Spleen (tissue), 7 donors: Measurements from ENCODE around the gene BBX.

Source experiments
- CTCF ChIP-seq, 11 experiments: fragments of 200-600 bp in 7 of 11; fragments of 450-650 bp in 4 of 11; sonication (generic) in 4 of 11; IDR thresholded peaks in 8 of 11; conservative IDR thresholded peaks in 3 of 11; 1 replicate in 7 of 11; 2 replicates in 4 of 11; pipeline versions ENCODE4 v1.4.0 to v1.8.0; 2016 to 2021; ENCODE audit warnings: antibody characterized with exemption in 11 of 11, inconsistent platforms in 4 of 11, mild to moderate bottlenecking in 1 of 11
- POLR2AphosphoS5 ChIP-seq, 3 donors: sonication (generic); formaldehyde crosslinking; IDR thresholded peaks; one replicate each; pipeline ENCODE4 v1.5.1; 2017; ENCODE audit warnings: antibody characterized with exemption in 3 of 3
- donor health status: DM: no; HTN: no; CAD: no; lungs with moderate emphysema.
- donor health status: DM: no; HTN: no; CAD: no.
- donor health status: DM: no; HTN: no; CAD: no.

DNA sequence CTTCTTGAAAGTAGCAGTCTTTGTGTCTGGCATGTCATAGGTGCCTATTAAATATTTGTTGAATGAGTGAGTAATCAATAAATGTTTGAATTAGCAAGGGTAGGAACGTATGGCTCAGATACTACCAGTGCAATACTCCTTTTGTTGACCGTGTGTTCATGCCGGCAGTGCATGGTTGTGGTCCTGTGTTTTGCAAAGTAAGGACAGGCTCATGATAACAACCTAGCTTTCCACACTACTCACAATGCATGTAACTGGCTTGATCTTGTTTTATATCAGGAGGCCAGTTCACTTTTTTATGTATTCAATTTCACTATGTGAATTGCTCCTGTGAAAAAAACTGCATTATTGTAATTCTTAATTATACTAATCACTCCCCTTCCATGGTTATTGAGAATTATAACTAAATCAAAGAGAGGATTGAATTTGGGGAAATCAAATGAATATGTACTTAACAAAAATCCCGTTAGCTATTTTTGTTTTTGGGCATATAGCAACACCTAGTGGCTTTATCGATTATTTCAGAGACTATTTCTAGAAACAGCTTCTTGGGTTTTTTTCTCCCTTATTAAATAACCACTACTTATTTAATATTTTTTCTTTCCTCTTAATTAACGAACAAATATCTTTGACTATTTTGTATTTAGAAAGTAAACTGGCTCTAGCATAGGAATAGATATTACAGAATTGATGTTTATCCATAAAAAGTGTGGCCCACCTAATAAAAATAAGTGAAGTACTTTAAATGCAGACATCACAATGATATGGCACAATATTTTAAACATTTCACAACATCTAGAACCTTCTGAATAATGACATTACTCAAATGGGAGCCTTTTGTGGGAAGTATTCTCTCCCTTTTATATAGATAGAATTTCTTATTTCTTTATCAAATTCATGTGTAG lies 218.5 kb downstream of the BBX start:
- TF ChIP-seq CTCF (IDR thresholded peaks at IDR 0.05 in 8 of 11, conservative IDR thresholded peaks at IDR 0.05 in 3 of 11) (peak in 7 of 11 experiments; percentile 14 to 53 (median 47)), POLR2AphosphoS5 (IDR thresholded peaks at IDR 0.05) (no peak)
